K562 (cell line): ENCODE results near the gene ANKRD27. TPM values are rescaled to one million over a fixed set of nuclear protein-coding genes. Genes with fewer than 3 reads are reported as not detected.
A peak's percentile ranks its signal among the peaks of the same experiment; 100 is the strongest.

Experiments
- ATAC-seq: fragments of 200-7000 bp; cut with Tn5 transposase; 3 replicates; pipeline ENCODE4 v1.9.1; 2020; ENCODE audit warnings: moderate library complexity
- BruUV-seq: library from RNA; stranded (reverse); fragments of 400-500 nt; replicated peaks from 2 replicates; lab custom pipeline; 2021; lab: Mats Ljungman, UMichigan
- CTCF ChIA-PET: fragments of 300-600 bp; formaldehyde crosslinking; extraction: SDS; loops from one replicate; lab custom pipeline; 2021; ENCODE audit warnings: low intra/inter-chr PET ratio; lab: Yijun Ruan, JAX
- POLR2A ChIA-PET: fragments of 300-600, 350-650 bp; sonication (Branson Sonifier 250); formaldehyde crosslinking; extraction: SDS; loops from one replicate; lab custom pipeline; 2021; ENCODE audit warnings: antibody characterized with exemption, inconsistent platforms; lab: Yijun Ruan, JAX
- DNase-seq, 4 experiments: peaks; one replicate each; pipeline versions ENCODE4 v3.0.0 to v3.0.0-alpha.2; 2011 to 2018; ENCODE audit warnings: low spot score in 3 of 4, mixed read lengths in 3 of 4; ENCODE audit errors: extremely low read depth in 1 of 4
- FAIRE-seq: peaks from 2 replicates; lab custom pipeline; 2011; peaks lifted over from hg19 to GRCh38; lab: Jason Lieb, UNC
- H2AFZ ChIP-seq: 2 replicates; pipeline ENCODE4 v1.6.0; 2011; ENCODE audit warnings: low read depth, low read length, control low read depth, inconsistent platforms
- H3K27ac ChIP-seq: fragments of 200-600 bp; 3 replicates; pipeline ENCODE4 v1.8.0; 2011; ENCODE audit warnings: low read depth, mild to moderate bottlenecking, control low read depth, inconsistent platforms, low read length, moderate library complexity, mixed read lengths; ENCODE audit errors: extremely low read depth
- H3K27me3 ChIP-seq, 2 experiments: fragments of 300-600 bp in 1 of 2; 2 replicates in 1 of 2; 3 replicates in 1 of 2; pipeline versions ENCODE4 v1.6.0 to v1.8.0; 2011; ENCODE audit warnings: inconsistent platforms in 2 of 2, low read length in 2 of 2, mild to moderate bottlenecking in 1 of 2, mixed read lengths in 1 of 2, moderate library complexity in 1 of 2; ENCODE audit not compliant: control insufficient read depth in 2 of 2, insufficient read depth in 2 of 2
- H3K36me3 ChIP-seq: fragments of 300-600 bp; 3 replicates; pipeline ENCODE4 v1.8.0; 2011; ENCODE audit warnings: mild to moderate bottlenecking, low read length, inconsistent platforms; ENCODE audit not compliant: control insufficient read depth, insufficient read depth
- H3K4me1 ChIP-seq, 2 experiments: fragments of 200-600 bp in 1 of 2; replicated peaks in 1 of 2; 2 replicates in 1 of 2; 3 replicates in 1 of 2; pipeline versions ENCODE4 v1.5.1 to v1.8.0; 2011; ENCODE audit warnings: inconsistent platforms in 2 of 2, low read length in 2 of 2, mild to moderate bottlenecking in 1 of 2, mixed read lengths in 1 of 2, moderate library complexity in 1 of 2; ENCODE audit not compliant: control insufficient read depth in 2 of 2, insufficient read depth in 2 of 2
- H3K4me2 ChIP-seq: 2 replicates; pipeline ENCODE4 v1.6.1; 2011; ENCODE audit warnings: low read length, control low read depth, inconsistent platforms, mixed read lengths; ENCODE audit not compliant: insufficient read depth
- H3K4me3 ChIP-seq: fragments of 200-600 bp; sonication (generic), shearing (Covaris generic); 2 replicates; pipeline ENCODE4 v1.5.1; 2016; ENCODE audit warnings: control low read depth, inconsistent platforms
- H3K79me2 ChIP-seq: fragments of 200-600 bp; 3 replicates; pipeline ENCODE4 v1.8.0; 2011; ENCODE audit warnings: low read length, inconsistent platforms; ENCODE audit not compliant: control insufficient read depth, insufficient read depth
- H3K9ac ChIP-seq, 2 experiments: 2 replicates each; pipeline versions ENCODE4 v1.6.0 to v1.6.1; 2011; ENCODE audit warnings: low read depth in 2 of 2, low read length in 2 of 2, control low read depth in 1 of 2, inconsistent platforms in 1 of 2, mild to moderate bottlenecking in 1 of 2, mixed read lengths in 1 of 2; ENCODE audit not compliant: insufficient read depth in 1 of 2
- H3K9me1 ChIP-seq: one replicate; pipeline ENCODE4 v1.6.0; 2011; ENCODE audit warnings: inconsistent platforms, mild to moderate bottlenecking, low read length, moderate library complexity; ENCODE audit not compliant: control insufficient read depth, insufficient read depth
- H3K9me3 ChIP-seq: replicated peaks from 2 replicates; pipeline ENCODE4 v1.5.1; 2011; ENCODE audit warnings: low read depth, low read length, inconsistent platforms; ENCODE audit not compliant: control insufficient read depth, insufficient read depth
- H4K20me1 ChIP-seq: replicated peaks from 2 replicates; pipeline ENCODE4 v1.6.1; 2011; ENCODE audit warnings: low read length, inconsistent platforms, mixed read lengths; ENCODE audit not compliant: control insufficient read depth, insufficient read depth
- CC2D1A ChIP-seq: fragments of 450-650 bp; IDR thresholded peaks from 2 replicates; pipeline ENCODE4 v1.6.1; 2017; ENCODE audit warnings: mild to moderate bottlenecking
- DEAF1 ChIP-seq: fragments of 450-650 bp; formaldehyde crosslinking; IDR thresholded peaks from 2 replicates; pipeline ENCODE4 v1.4.0; 2020; ENCODE audit warnings: mild to moderate bottlenecking, moderate library complexity
- HMBOX1 ChIP-seq: sonication (generic); IDR thresholded peaks from 2 replicates; pipeline ENCODE4 v1.6.1; 2016
- HNRNPL ChIP-seq: fragments of 200-400 bp; formaldehyde crosslinking; IDR thresholded peaks from 2 replicates; pipeline ENCODE4 v1.6.1; 2017; ENCODE audit warnings: low read depth, mild to moderate bottlenecking, low read length
- MCM7 ChIP-seq, 2 experiments: fragments of 450-650 bp; IDR thresholded peaks; 2 replicates each; pipeline ENCODE4 v1.6.1; 2016 to 2018
- PCBP1 ChIP-seq: fragments of 200-400 bp; formaldehyde crosslinking; IDR thresholded peaks from 2 replicates; pipeline ENCODE4 v1.6.1; 2018; ENCODE audit warnings: mild to moderate bottlenecking, low read depth, low read length; ENCODE audit not compliant: poor library complexity, severe bottlenecking
- PHTF2 ChIP-seq: fragments of 250-450 bp; sonication (Bioruptor Pico); IDR thresholded peaks from 2 replicates; pipeline ENCODE4 v1.5.0; 2021; ENCODE audit warnings: mild to moderate bottlenecking
- RAD21 ChIP-seq, 2 experiments: fragments of 250-450 bp in 1 of 2; fragments of 450-650 bp in 1 of 2; sonication (Bioruptor Pico) in 1 of 2; formaldehyde crosslinking in 1 of 2; IDR thresholded peaks in 1 of 2; conservative IDR thresholded peaks in 1 of 2; 2 replicates each; pipeline versions ENCODE4 v1.4.0 to v1.8.0; 2020 to 2022; ENCODE audit warnings: mild to moderate bottlenecking in 2 of 2, moderate library complexity in 1 of 2
- SIN3A ChIP-seq, 2 experiments: fragments of 150-350 bp in 1 of 2; IDR thresholded peaks; 2 replicates each; pipeline ENCODE4 v1.6.1; 2011 to 2016; ENCODE audit warnings: borderline replicate concordance in 2 of 2, low read depth in 2 of 2, low read length in 2 of 2, mild to moderate bottlenecking in 2 of 2, moderate library complexity in 2 of 2; ENCODE audit not compliant: control insufficient read depth in 1 of 2
- SMARCA5 ChIP-seq: fragments of 450-650 bp; IDR thresholded peaks from 2 replicates; pipeline ENCODE4 v1.6.1; 2016
- SP1 ChIP-seq: sonication (generic); formaldehyde crosslinking; IDR thresholded peaks from 2 replicates; pipeline ENCODE4 v1.8.1; 2022; ENCODE audit warnings: mild to moderate bottlenecking, missing genetic modification reagents
- TFAM ChIP-seq: fragments of 250-450 bp; sonication (Bioruptor Pico); conservative IDR thresholded peaks from 2 replicates; pipeline ENCODE4 v1.5.0; 2021; ENCODE audit warnings: mild to moderate bottlenecking, moderate library complexity
- USF2 ChIP-seq: sonication (generic); formaldehyde crosslinking; IDR thresholded peaks from 2 replicates; pipeline ENCODE4 v1.5.0; 2020; ENCODE audit warnings: missing genetic modification reagents
- ZHX1 ChIP-seq: fragments of 150-350 bp; conservative IDR thresholded peaks from 2 replicates; pipeline ENCODE4 v1.6.1; 2014; ENCODE audit warnings: low read length
- ZNF561 ChIP-seq: fragments of 450-650 bp; formaldehyde crosslinking; conservative IDR thresholded peaks from 2 replicates; pipeline ENCODE4 v1.4.0; 2020; ENCODE audit warnings: mild to moderate bottlenecking, moderate library complexity
- ZSCAN32 ChIP-seq: fragments of 450-650 bp; formaldehyde crosslinking; IDR thresholded peaks from 2 replicates; pipeline ENCODE4 v1.4.0; 2020; ENCODE audit warnings: mild to moderate bottlenecking, moderate library complexity
- whole genome bisulfite sequencing: fragments of 100-300 bp; shearing (Covaris generic); methylation state at CpG from one replicate; pipeline ENCODE4 v1.1.6; 2016; ENCODE audit warnings: low coverage, mixed read lengths; ENCODE audit not compliant: insufficient coverage; ENCODE audit errors: missing lambda C conversion rate; 5-methylcytosine and 5-hydroxymethylcytosine counted together
- in situ Hi-C: fragments of 300-500 bp; cut with MboI; formaldehyde crosslinking; loops from 4 replicates; pipeline ENCODE4 v1.15.0; 2018; ENCODE audit warnings: inconsistent platforms, mixed read lengths
- intact Hi-C: fragments of 100-400 bp; cut with micrococcal nuclease; formaldehyde crosslinking; loops from 2 replicates; pipeline ENCODE4 v1.14.2; 2022
- polyA plus RNA-seq, 8 experiments: library from polyadenylated mRNA; depleted of rRNA in 4 of 8; stranded (reverse) in 5 of 8; unstranded in 3 of 8; fragments of >200 nt; fragmentation: Nextera tagmentation in 2 of 8; fragmentation: Illumina TruSeq in 1 of 8; extraction: Ambion mirVana in 2 of 8; extraction: Trizol in 1 of 8; gene quantifications; 2 replicates each; pipeline versions ENCODE4 v1.2.1 to v1.2.3, GENCODE V29; 2011 to 2014; ENCODE audit warnings: inconsistent platforms in 1 of 8, missing spikeins in 1 of 8
- total RNA-seq, 7 experiments: library from RNA; depleted of rRNA in 6 of 7; stranded (reverse); fragments of >200 nt in 6 of 7; fragmentation: Illumina TruSeq in 2 of 7; extraction: Trizol in 2 of 7; gene quantifications; 2 replicates each; pipeline versions ENCODE4 v1.2.1 to v1.2.3, GENCODE V29; 2011 to 2021; ENCODE audit warnings: low replicate concordance in 1 of 7

ANKRD27 gene
- total and polyA plus RNA-seq, 9 of the 15 experiments (the other 6 are each of a cell fraction or from before 2014, with no cell fraction given), result 5.3 to 71.3 (median 54.2) TPM

GRCh38 chr19:32570081-32570785 is 104.7 kb downstream of the ANKRD27 start:
- in situ Hi-C loops, result no loop called here
- Histone ChIP-seq H3K9ac (no peak overlapping the region), H3K79me2 (no peaks in the 10 kb centered on the region), H3K36me3 (no peaks in the 10 kb centered on the region), H3K27ac (no peak overlapping the region), H3K4me1 (no peaks in the 10 kb centered on the region; a peak in 1 of 5 replicates), H3K9me1 (no peaks in the 10 kb centered on the region), H4K20me1 (0 out of 2 replicates have a peak, but pooled peaks cover 6% of the 10 kb centered on the region), H3K4me2 (no peak overlapping the region), H2AFZ (no peak overlapping the region), H3K27me3 (peaks cover 24 to 28% of the 10 kb centered on the region in 2 experiments), H3K4me3 (no peak overlapping the region), H3K9me3 (no peaks in the 10 kb centered on the region)
- intact Hi-C loops, result loop anchor here (1.0 kb wide), 3 partner anchors 230 to 283 kb away; no protein-coding TSS in a partner anchor
- DNase-seq (peak; percentile 34 to 75 (median 41)), FAIRE-seq (peak; percentile 56), ATAC-seq (peak; percentile 98)
- BruUV-seq, result no TSS peak
- CTCF ChIA-PET, result interaction anchor here (0.8 to 3.1 kb wide), 6 partner anchors 228 to 894 kb away, joined by 3 to 24 read pairs (median 6); no protein-coding TSS in a partner anchor
- POLR2A ChIA-PET, result interaction anchor here (0.6 to 1.3 kb wide), 3 partner anchors 10 to 1435 kb away, joined by 3 read pairs; no protein-coding TSS in a partner anchor
- WGBS, result 25% methylated on average over 15 of the region's 15 CpGs
- TF ChIP-seq DEAF1 (CRISPR knock-in tag) (peak; percentile 84), USF2 (no peak), HMBOX1 (no peak), RAD21 (CRISPR knock-in tag; conservative IDR thresholded peaks at IDR 0.05 in 1 of 2, IDR thresholded peaks at IDR 0.05 in 1 of 2) (peak; percentile 89 to 95), MCM7 (IDR thresholded peaks at IDR 0.05) (no peak), SP1 (CRISPR knock-in tag) (no peak), ZSCAN32 (CRISPR knock-in tag) (no peak), ZNF561 (no peak), ZHX1 (no peak), TFAM (no peak), HNRNPL (no peak), CC2D1A (peak; percentile 72), SIN3A (IDR thresholded peaks at IDR 0.05; ENCODE audit: borderline replicate concordance in 2 of 2, control insufficient read depth in 1 of 2, low read depth in 2 of 2, low read length in 2 of 2) (no peak), SMARCA5 (no peak), PCBP1 (no peak), PHTF2 (no peak)
